HEK293T (cell line): ENCODE results near the gene SNX21.

Experiments
- CTCF ChIA-PET: fragments of 350-600 bp; formaldehyde crosslinking; extraction: SDS; loops from one replicate; lab custom pipeline; 2021; ENCODE audit warnings: antibody characterized with exemption, inconsistent platforms; lab: Yijun Ruan, JAX
- POLR2A ChIA-PET: fragments of 350-600 bp; formaldehyde crosslinking; extraction: SDS; loops from one replicate; lab custom pipeline; 2020; ENCODE audit warnings: antibody characterized with exemption, inconsistent platforms; lab: Yijun Ruan, JAX
- DNase-seq: peaks from one replicate; pipeline ENCODE4 v3.0.0; 2012; ENCODE audit warnings: mixed read lengths; ENCODE audit errors: extremely low spot score
- ARNT ChIP-seq: fragments of 450-650 bp; IDR thresholded peaks from 2 replicates; pipeline ENCODE4 v1.6.1; 2017; ENCODE audit warnings: mild to moderate bottlenecking
- BHLHE40 ChIP-seq: fragments of 450-650 bp; IDR thresholded peaks from 2 replicates; pipeline ENCODE4 v1.6.1; 2016; ENCODE audit warnings: mild to moderate bottlenecking, moderate library complexity, borderline replicate concordance
- CTBP1 ChIP-seq: fragments of 450-650 bp; IDR thresholded peaks from 2 replicates; pipeline ENCODE4 v1.6.1; 2016; ENCODE audit warnings: borderline replicate concordance
- FOXA1 ChIP-seq: fragments of 450-650 bp; IDR thresholded peaks from 2 replicates; pipeline ENCODE4 v1.6.1; 2016; ENCODE audit warnings: mild to moderate bottlenecking
- FOXK2 ChIP-seq: fragments of 450-650 bp; IDR thresholded peaks from 2 replicates; pipeline ENCODE4 v1.6.1; 2016; ENCODE audit warnings: mild to moderate bottlenecking
- HDGF ChIP-seq: fragments of 450-650 bp; IDR thresholded peaks from 2 replicates; pipeline ENCODE4 v1.6.1; 2017; ENCODE audit warnings: antibody characterized with exemption, borderline replicate concordance
- LEF1 ChIP-seq: fragments of 450-650 bp; IDR thresholded peaks from 2 replicates; pipeline ENCODE4 v1.6.1; 2017; ENCODE audit warnings: mild to moderate bottlenecking, borderline replicate concordance
- PKNOX1 ChIP-seq: fragments of 450-650 bp; IDR thresholded peaks from 2 replicates; pipeline ENCODE4 v1.6.1; 2016
- SP1 ChIP-seq: fragments of 450-650 bp; IDR thresholded peaks from 2 replicates; pipeline ENCODE4 v1.6.1; 2017
- SUZ12 ChIP-seq: fragments of 450-650 bp; IDR thresholded peaks from 2 replicates; pipeline ENCODE4 v1.6.1; 2016; ENCODE audit warnings: mild to moderate bottlenecking
- TARDBP ChIP-seq: fragments of 450-650 bp; IDR thresholded peaks from 2 replicates; pipeline ENCODE4 v1.6.1; 2016
- ZNF384 ChIP-seq: fragments of 450-650 bp; IDR thresholded peaks from 2 replicates; pipeline ENCODE4 v1.6.1; 2016

Gene SNX21

DNA sequence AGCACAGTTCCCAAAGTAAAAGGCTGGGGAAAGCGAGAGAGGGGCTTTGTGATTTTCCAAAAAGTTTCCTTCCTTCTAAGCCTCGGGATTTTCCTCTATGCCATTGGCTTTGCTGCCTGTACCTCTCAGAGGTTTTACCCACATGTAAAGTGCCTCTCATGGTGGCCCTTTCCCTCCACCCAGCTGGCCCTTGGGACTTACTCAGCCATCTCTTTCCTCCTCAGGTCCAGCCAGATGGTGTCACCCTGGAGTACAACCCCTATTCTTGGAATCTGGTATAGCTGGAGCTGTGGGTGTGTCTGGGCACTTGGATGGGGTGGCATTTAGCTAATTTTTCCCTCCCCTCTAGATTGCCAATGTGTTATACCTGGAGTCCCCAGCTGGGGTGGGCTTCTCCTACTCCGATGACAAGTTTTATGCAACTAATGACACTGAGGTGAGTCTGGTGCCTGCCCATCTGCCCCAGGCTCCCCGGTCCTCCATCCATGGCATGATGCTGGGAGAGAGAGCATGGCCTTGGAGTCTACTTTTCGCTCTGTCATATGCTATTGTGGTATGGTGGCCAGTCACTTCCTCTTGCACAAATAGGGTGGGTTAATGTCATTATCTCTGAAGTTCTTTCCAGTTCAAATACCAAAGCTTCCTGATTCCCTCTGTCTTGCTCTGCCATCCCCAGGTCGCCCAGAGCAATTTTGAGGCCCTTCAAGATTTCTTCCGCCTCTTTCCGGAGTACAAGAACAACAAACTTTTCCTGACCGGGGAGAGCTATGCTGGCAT is 58.6 kb downstream of the SNX21 start:
- DNase-seq: peak; percentile 31
- ChIA-PET POLR2A (interaction anchor here (0.7 to 5.6 kb wide), 3 partner anchors 10 to 77 kb away, joined by 3 to 30 read pairs (median 4); partner anchors contain the start of gene ZSWIM1), CTCF (interaction anchor here (0.8 kb wide), 1 partner anchor 48 kb away, joined by 3 read pairs; no protein-coding TSS in a partner anchor)
- TF ChIP-seq HDGF (no peak), FOXK2 (no peak), ZNF384 (no peak), PKNOX1 (no peak), SP1 (no peak), SUZ12 (no peak), CTBP1 (no peak), LEF1 (no peak), TARDBP (no peak), FOXA1 (no peak), ARNT (no peak), BHLHE40 (no peak)
